CD4-positive, alpha-beta T cell treated with Interleukin-10 for 1 hour (primary cell): Measurements from ENCODE around the gene FSD2.
"Not testable (repeated sequence)": the region's sequence is repeated elsewhere in the genome, so short reads cannot be mapped to it uniquely, and the experiment has no call there.

Source experiments
- DNase-seq: peaks from one replicate; pipeline ENCODE4 v3.0.0-alpha.2; 2020

FSD2 gene

GRCh38 chr15:82715003-82715402 is 90.9 kb downstream of the FSD2 start:
- DNase-seq, result no peak

DNA sequence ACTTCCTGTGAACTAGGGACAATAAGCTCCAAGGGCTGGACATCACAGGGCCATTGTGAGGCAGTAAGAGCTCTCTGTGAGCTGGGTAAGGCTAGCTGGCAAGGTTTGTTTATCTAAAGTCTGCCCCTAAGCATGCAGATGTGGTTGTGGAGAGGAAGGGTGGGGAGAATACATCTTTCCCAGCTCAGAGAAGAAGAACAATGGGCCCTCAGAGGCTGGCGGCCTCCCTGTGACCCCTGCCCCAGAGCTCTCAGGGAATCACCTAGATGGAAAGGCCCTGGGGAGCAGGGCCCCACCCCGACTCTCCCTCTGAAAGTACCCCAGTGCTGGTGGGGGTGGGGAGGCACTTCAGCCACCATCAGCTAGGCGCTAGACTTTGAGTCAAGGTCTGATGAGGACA is 91.9 kb downstream of the FSD2 start:
- no peak for DNase-seq

- DNase-seq, result no peak
Observed at GRCh38 chr15:82712036-82712435, 93.8 kb downstream of the FSD2 start.

- no peak for DNase-seq
Observed at GRCh38 chr15:82710926-82711490, 94.9 kb downstream of the FSD2 start.

DNA sequence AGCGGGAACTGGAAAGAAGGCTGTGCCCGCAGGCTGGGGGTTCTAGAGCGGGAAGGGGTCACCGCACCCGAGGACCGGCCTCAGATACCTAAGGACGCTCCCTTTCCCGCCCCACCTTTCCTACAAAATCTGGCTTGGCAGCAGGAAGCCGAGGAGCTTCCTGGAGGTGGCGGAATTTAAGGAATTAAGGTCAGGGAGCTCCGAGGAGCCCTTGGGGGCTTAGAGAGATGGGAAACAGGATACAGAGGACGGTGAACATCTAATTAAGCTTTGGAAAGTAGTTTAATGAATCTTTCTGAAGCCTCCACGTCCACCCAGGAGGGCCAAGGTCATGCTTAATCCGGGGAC is 95.7 kb downstream of the FSD2 start:
- no peak for DNase-seq

DNA sequence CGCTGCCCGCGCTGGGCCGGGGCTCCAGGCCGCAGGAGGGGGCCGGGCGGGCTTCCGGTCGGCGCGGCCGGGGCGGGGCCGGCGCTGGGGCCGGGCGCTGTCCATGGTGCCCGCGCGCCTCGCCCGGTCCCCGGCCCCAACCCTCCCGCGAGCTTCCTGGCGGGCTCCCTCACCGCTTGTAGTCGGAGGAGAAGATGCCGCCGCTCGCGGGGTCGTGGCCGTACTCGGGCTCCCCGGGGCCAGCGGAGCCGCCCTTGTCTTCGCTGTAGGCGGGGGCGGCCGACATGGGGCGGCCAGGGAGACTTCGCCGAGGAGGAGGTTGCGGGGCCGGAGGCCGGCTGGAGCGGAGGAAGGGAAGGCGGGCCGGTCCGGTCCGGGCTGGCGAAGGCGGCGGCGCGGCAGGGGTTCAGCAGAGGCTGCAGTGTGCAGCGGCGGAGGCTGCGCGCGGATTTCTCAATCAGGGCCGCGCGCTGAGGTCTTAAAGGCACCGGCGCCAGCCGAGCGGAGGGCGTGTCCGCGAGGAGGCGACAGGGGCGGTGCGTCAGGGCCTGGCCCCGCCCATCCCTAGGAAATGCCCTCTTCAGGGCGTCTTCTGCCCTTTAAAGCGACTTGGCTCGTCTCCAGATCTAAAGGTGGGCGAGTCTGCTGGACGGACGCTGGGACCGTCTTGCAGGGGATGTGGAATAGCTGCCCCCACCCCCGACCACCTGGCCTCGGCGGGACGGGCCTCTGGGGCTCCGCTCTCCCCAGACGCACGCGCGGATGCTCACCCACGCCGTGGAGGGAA is 96.3 kb downstream of the FSD2 start, which contains the start of gene AP3B2:
TSS of gene AP3B2 (minus strand) at position 455 of the 787 bp plus-strand sequence. CDS start at position 286, 169 bp downstream.
- peak; percentile 72 for DNase-seq

GRCh38 chr15:82709081-82709420 is 96.8 kb downstream of the FSD2 start:
- DNase-seq, result peak; percentile 5

- not testable (repeated sequence) for DNase-seq
Observed at GRCh38 chr15:82705856-82706255, 100.0 kb downstream of the FSD2 start.
